Activated CD4-positive, alpha-beta T cell treated with anti-CD3 and anti-CD28 coated beads, Interleukin-2, amount 10 ng/mL, durations not matched to agents 24 days and 14 days (primary cell): Measurements from ENCODE around the gene MSANTD7. TPM values are rescaled to one million over a fixed set of nuclear protein-coding genes. Genes with fewer than 3 reads are reported as not detected.
A peak's percentile ranks its signal among the peaks of the same experiment; 100 is the strongest.

Experiments
- DNase-seq: peaks from one replicate; pipeline ENCODE4 v3.0.0; 2022
- H3K27ac Mint-ChIP-seq: one replicate; pipeline ENCODE4 v1.8.0; 2022; ENCODE audit warnings: mild to moderate bottlenecking, mixed read lengths
- H3K27me3 Mint-ChIP-seq: one replicate; pipeline ENCODE4 v1.8.0; 2022; ENCODE audit warnings: mixed read lengths
- H3K36me3 Mint-ChIP-seq: one replicate; pipeline ENCODE4 v1.8.0; 2022; ENCODE audit warnings: low read depth, mild to moderate bottlenecking, mixed read lengths
- H3K4me1 Mint-ChIP-seq: one replicate; pipeline ENCODE4 v1.8.0; 2021; ENCODE audit warnings: mixed read lengths
- H3K4me3 Mint-ChIP-seq: one replicate; pipeline ENCODE4 v1.8.0; 2022; ENCODE audit warnings: mild to moderate bottlenecking, moderate library complexity, mixed read lengths
- H3K9me3 Mint-ChIP-seq: one replicate; pipeline ENCODE4 v1.8.0; 2021; ENCODE audit warnings: mixed read lengths
- intact Hi-C: fragments of 100-400 bp; cut with micrococcal nuclease; formaldehyde crosslinking; loops from one replicate; pipeline ENCODE4 v1.15.1; 2023
- total RNA-seq: library from RNA; stranded (reverse); gene quantifications from 2 replicates; pipeline ENCODE4 v1.2.3, GENCODE V29; 2022

Gene MSANTD7
- total RNA-seq, 1 donor from 2014 or later: 30.3 TPM

- H3K4me3 Mint-ChIP-seq: peak overlapping the region; percentile 96
- DNase-seq: no peak
- H3K9me3 Mint-ChIP-seq: no peaks in the 10 kb centered on the region
- H3K4me1 Mint-ChIP-seq: peaks cover 30% of the 10 kb centered on the region
- H3K36me3 Mint-ChIP-seq: peaks cover 18% of the 10 kb centered on the region
- intact Hi-C loops: loop anchor here (2.0 to 10.0 kb wide), 3 partner anchors 233 to 1095 kb away; partner anchors contain the start of gene NMT2
- no peaks in the 10 kb centered on the region for H3K27me3 Mint-ChIP-seq
- H3K27ac Mint-ChIP-seq: peak overlapping the region; percentile 92
Measured at GRCh38 chr10:14879928-14880193, 41.8 kb downstream of the MSANTD7 start.

- H3K4me3 Mint-ChIP-seq: peak overlapping the region; percentile 96
- H3K27ac Mint-ChIP-seq: peak overlapping the region; percentile 92
- peaks cover 18% of the 10 kb centered on the region for H3K36me3 Mint-ChIP-seq
- intact Hi-C loops: no loop called here
- no peak for DNase-seq
- H3K9me3 Mint-ChIP-seq: no peaks in the 10 kb centered on the region
- no peaks in the 10 kb centered on the region for H3K27me3 Mint-ChIP-seq
- H3K4me1 Mint-ChIP-seq: peaks cover 30% of the 10 kb centered on the region
Measured at GRCh38 chr10:14880229-14880628, 42.1 kb downstream of the MSANTD7 start.

GRCh38 chr10:14884082-14884481 lies 46.0 kb downstream of the MSANTD7 start:
- intact Hi-C loops: no loop called here
- Mint-ChIP-seq H3K27me3 (no peaks in the 10 kb centered on the region), H3K9me3 (no peaks in the 10 kb centered on the region), H3K4me3 (no peak overlapping the region), H3K4me1 (peaks cover 23% of the 10 kb centered on the region), H3K27ac (no peak overlapping the region), H3K36me3 (peaks cover 15% of the 10 kb centered on the region)
- no peak for DNase-seq

Other genes with a start within 250 kb of the MSANTD7 start
- 103 and 113 TPM in 2 replicates for gene FAM107B, start 63.4 kb upstream of the MSANTD7 start, total RNA-seq
- 0.62 and 0.70 TPM in 2 replicates for gene CDNF, start 269 bp upstream of the MSANTD7 start, total RNA-seq
- gene HSPA14, start within 50 bp of the MSANTD7 start, total RNA-seq: 42.0 and 44.1 TPM in 2 replicates
- 46.7 and 47.5 TPM in 2 replicates for gene SUV39H2, start 40.6 kb downstream of the MSANTD7 start, total RNA-seq
- gene DCLRE1C, start 115.8 kb downstream of the MSANTD7 start, total RNA-seq: 17.5 and 21.0 TPM in 2 replicates
- not detected in 2 replicates for gene MEIG1, start 121.1 kb downstream of the MSANTD7 start, total RNA-seq
- gene OLAH, start 205.6 kb downstream of the MSANTD7 start, total RNA-seq: 0.26 and 0.62 TPM in 2 replicates